Dermis microvascular lymphatic vessel endothelial cell (primary cell): ENCODE data around the gene TACR2. TPM values are rescaled to one million over a fixed set of nuclear protein-coding genes. Genes with fewer than 3 reads are reported as not detected.
"Not testable (repeated sequence)": the region's sequence is repeated elsewhere in the genome, so short reads cannot be mapped to it uniquely, and the experiment has no call there.

Source experiments
- DNase-seq, 2 donors: peaks; one replicate each; pipeline versions ENCODE4 v3.0.0 to v3.0.0-alpha.2; 2010; ENCODE audit warnings: low read depth in 2 of 2
- total RNA-seq: library from RNA; depleted of rRNA; stranded (reverse); fragments of >200 nt; gene quantifications from 2 replicates; pipeline ENCODE4 v1.2.1, GENCODE V29; 2014

Gene TACR2
- total RNA-seq, 1 donor from 2014 or later = under 0.01 TPM

DNA sequence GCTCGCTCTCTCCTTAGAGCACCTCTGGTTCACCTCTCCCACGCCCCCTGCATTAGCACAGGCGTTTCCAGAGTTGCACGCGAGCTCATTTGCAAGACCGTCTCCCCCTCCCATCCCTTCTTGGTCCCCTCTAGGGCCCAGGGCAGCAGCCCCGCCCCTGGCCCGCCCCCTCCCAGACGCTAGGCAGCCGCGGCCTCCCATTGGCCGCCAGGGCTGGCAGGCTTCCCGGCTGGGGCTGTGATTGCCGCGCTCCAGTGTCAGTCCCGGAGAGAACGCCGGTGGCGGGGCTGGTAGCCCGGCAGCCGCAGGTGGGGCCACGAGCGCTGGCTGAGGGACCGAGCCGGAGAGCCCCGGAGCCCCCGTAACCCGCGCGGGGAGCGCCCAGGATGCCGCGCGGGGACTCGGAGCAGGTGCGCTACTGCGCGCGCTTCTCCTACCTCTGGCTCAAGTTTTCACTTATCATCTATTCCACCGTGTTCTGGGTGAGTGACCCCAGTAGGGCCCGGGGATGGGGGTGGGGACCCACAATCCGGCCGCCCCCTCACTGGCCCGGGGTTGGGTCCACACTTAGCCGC, 34.6 kb upstream of the TACR2 start, which contains the start of gene TSPAN15:
Gene TSPAN15, plus strand, starts transcription at position 257 of the 575 bp plus-strand sequence. Its CDS starts 130 bp downstream, at position 387.
- peak; percentile 64 to 94 for DNase-seq

DNA sequence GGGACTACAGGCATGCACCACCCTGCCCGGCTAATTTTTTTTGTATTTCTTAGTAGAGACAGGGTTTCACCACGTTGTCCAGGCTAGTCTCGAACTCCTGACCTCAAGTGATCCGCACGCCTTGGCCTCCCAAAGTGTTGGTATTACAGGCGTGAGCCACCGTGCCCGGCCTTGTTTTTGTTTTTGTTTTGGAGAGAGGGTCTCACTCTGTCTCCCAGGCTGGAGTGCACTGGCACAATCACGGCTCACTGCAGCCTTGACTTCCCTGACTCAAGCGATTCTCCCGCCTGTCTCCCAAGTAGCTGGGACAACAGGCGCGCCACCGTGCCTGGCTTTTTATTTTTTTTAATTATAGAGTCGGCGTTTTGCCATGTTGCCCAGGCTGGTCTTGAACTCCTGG, 33.7 kb upstream of the TACR2 start:
- not testable (repeated sequence) for DNase-seq

DNA sequence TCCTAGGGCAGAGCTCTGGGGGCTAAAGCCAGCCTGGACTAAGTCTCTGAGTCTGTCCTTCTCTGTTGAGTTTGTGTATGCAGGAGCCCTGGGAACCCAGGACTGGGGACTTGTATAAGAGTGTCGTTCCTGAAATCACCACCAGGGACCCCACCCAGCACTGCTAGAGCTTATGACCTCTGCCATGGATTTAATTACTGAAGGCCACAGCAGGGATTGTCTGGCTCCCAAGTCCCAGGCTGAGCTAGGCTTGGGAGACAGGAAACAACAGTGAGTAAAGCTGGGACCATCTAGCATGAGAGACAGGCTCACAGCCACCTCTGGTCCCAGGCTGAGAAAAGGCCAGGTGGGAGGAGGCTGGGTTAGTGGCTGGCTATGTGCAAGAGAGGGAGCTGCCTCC, 33.1 kb upstream of the TACR2 start:
- DNase-seq = peak; percentile 66 to 90

DNA sequence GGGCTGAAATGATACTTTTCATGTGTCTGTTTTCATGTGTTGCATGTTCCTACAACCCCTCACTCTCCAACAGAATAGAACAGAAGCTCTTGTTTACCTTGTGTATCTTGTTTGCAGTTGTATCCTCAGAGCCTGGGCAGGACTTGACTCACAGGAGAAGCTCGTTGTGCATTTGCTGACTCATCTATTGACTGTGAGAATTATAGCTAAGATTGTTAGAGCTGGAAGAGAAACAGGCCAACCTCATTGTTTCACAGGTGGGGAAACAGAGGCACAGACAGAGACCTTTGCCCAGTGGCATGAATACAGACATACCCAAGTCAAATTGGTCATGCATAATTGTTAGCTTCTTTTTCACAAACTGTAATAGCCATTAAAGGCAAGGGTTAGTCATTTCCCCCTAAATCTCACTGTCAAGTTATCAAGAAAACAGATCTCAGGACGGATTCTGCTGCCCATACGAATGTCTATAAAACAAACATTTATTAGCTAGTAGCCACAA, 30.0 kb upstream of the TACR2 start:
- DNase-seq = peak in 1 of 2 donors; percentile 98

DNA sequence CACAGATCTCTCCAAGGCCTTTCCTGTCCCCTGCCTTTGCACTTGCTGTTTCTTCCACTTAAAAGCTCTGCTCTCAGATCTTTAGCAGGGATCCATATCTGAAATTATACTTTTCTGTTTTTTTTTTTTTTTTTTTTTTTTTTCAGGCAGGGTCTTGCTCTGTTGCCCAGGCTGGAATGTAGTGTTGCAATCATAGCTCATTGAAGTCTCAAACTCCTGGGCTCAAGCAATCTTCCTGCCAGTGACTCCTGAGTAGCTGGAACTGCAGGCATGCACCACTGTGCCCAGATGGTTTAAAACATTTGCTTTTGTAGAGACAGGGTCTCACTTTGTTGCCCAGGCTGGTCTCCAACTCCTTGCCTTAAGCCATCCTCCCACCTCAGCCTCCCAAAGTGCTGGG, 29.5 kb upstream of the TACR2 start:
- DNase-seq = no peak

DNA sequence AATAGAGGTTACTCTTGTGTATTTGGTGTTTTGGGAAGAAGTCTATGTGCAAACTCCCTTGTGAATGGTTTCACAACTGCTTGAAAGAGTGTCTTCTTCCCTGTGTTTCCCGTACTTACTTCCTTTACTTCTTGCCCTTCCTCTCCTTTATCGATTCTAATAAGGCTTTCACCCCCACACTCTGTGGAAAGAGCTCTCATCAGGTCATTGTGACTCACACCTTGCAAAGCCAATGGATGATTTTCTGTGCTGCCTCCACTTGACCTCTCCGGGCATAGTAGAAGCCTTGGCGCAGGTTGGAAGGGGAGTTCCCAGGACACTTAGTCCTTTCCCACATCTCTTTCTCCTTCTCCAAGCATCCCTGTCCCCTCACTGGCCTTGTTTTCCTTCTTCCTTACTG, 28.3 kb upstream of the TACR2 start:
- peak in 1 of 2 donors; percentile 61 for DNase-seq

DNA sequence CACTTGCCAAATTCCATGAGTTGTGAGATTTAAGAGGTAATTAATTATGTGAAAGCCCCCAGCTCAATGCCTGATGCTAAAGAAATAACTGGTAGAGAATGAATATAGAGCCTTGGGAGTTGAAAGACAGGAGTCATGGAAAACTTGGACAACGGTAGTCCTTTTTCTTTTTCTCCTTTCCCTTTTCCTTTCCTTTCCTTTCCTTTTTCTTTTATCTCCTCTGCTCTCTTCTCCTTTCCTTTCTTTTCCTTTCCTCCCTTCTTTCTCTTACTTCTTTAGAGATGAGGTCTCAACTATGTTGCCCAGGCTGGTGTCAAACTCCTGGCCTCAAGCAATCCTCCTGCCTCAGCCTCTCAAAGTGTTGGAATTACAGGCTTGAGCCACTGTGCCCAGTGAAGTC, 26.6 kb upstream of the TACR2 start:
- no peak for DNase-seq

DNA sequence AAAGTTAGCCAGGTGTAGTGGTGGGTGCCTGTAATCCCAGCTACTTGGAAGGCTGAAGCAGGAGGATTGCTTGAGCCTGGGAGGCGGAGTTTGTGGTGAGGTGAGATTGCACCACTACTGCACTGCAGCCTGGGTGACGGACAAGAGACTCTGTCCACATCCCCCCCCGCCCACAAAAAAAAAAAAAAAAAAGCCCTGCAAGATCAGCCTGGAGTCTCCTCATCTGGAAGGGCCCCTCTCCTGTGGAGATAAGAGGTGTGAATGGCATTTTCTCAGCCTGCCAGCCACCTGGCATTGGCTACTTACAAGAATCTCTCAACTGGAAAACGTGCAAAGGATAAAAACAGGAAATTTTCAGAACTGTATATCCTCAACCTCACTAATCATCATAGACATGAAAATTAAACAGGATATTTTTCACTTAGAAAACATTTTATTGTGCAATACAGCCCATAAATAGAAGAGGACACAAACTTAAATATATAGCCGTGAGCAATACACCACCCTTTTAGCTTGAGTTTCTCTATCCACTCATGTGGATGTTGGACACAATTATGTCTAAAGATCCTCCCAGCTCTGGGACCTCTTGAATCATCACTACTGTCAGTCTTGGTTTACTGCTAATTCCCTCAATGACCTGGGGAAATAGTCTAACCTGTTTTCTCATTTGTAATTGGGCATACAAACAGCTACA, 23.2 kb upstream of the TACR2 start:
- DNase-seq = no peak

DNA sequence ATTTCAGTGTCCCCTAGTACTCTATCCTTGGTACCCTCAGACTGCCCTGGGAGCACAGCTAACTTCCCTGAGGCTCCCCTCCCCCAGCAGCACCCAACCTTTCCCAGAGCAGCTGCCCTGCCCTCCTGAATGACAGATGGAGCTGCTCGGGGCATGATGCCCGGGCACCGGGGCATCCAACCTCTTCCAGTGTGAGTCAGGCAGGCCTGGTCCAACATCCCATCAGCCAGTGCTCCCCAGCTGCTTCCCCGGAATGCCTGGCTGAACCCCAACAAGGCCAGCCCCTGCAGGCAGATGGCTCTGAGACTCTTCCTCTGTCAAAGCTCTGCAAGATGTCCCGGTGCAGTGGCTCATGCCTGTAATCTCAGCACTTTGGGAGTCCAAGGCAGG, 22.6 kb upstream of the TACR2 start:
- no peak for DNase-seq

DNA sequence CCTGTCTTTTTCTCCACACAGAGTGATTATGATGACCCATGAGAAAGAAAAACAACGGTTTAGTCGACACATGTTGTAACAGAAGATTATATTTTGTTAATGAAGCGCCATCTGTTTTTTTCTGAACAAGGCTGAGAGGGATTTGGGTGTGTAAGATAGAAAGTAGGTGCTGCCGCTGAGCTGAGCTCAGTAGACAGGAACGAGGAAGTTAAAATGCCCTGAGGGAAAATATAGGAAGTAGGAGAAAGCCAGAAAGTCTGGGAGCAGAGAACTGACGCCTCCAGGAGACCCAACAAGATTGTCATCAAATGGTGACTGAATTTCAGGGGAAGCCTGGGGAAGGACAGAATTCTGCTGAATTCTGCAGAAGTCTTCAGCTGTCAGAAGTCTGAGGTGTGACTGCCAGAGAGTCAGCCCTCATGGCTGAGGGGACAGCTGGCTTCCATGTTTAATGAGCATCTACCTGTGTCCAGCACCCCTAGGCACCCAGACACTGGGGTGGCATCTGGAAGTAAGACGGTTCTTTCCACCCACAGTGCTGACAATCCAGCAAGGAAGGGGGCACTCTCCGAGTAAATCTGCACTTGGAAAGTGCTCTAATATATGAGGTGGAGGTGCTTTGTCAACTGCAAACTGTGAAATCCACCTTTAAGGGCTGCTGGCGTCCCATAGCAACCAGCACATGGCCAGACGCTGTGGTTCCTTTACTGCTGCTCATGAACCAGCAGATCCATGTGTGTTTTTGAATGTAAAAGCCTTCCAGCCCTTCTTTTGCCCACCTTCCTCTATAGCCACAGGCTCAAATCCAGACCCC, 22.0 kb upstream of the TACR2 start:
- no peak for DNase-seq

DNA sequence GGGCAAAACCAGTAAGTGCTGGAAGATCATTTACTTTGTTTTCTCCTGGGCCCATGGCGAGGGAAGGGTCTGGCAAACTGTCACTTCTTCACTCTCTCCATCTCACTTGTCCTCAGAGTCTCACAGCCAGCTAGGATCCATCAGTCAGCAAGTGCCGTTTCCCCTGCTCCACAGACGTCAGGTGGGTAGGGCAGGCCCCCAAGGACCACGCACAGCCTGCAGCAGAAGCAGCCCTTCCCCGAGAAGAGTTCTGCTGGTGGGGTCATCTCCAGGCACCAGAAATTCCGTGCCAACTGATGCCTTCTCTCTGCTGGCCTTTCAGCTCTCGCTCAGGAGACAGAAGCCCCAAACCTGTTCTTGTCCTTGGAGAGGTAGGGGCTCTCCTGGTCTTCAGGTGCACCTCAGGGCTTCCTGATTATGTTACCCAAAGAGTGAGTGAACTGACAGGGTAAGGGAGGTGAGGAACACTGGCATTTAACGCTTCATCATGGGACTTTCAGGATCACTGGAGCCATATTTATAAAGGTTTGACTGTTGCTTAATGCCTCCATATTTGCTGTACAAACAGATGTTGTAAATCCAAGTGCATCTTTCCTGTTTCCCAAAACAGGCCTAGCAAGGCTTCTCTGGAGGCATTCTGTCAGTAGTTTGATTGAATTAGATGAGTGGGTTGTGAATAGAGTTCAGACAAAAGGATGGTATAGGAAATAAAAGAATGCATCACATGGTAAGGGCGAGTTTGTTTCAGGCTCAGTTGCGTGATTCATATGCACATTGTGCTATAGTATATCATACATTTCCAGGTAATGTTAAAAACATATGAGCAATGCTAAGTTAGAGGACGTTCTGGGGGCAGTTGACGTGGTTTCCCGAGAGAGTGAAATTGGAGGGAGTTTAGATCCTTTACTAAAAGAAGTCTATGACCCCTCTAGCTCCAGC, 20.9 kb upstream of the TACR2 start:
- no peak for DNase-seq

DNA sequence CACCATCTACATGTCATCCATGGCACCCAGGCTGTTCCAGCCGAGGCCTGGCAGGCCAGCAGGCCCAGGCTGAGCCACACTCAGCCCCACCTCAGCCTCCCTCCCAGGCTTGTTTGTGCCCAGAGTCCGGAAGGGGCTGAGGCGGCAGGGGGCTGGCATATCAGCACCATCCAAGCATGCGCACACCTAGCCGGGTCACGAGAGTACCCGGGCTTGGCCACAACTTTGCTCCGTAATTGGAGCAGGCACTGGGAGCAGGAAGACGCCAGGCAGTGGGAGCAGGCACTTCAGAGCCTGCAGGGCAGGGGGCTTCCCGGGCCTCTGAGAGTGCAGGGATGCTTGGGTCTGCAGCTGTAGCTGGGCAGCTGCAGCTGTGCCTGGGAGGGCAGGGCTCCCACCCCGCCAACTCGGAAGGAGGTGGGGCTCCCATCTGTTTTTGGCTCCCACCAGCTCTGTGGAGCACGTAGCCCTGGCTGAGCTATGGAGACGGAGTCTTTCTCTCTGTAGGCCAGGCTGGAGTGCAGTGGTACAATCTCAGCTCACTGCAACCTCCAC, 19.3 kb upstream of the TACR2 start:
- no peak for DNase-seq

DNA sequence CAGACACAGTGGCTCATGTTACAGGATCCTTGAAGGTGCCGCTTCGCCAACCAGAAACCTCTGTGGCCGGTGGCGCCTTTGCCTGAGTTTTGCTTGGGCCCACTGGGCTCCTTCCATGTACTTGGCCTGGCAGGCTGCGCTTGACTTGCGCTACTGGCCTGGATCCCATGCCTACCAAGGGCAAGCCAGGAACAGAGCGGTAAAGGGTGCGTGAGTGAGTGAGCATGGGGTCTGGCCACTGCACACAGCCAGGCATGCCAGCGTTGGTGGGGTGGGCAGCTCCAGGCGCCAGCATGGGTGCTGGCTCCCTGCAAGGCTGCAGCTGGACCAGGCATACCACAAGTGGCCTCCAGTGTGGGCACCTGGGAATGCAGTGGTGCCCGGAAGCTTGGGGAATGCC, 18.2 kb upstream of the TACR2 start:
- DNase-seq = no peak

DNA sequence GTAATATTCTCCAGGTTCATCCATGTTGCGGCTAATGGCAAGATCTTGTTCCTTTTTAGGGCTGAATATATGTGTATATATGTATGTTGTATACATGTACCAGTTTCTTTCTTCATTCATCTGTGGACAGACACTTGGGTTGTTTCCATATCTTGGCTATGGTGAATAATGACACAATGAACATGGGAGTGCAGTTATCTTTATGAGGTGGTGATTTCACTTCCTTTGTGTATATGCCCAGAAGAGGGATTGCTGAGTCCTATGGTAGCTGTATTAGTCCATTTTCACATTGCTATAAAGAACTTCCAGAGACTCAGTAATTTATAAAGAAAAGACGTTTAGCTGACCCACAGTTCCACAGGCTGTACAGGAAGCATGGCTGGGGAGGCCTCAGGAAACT, 17.5 kb upstream of the TACR2 start:
- DNase-seq = no peak

DNA sequence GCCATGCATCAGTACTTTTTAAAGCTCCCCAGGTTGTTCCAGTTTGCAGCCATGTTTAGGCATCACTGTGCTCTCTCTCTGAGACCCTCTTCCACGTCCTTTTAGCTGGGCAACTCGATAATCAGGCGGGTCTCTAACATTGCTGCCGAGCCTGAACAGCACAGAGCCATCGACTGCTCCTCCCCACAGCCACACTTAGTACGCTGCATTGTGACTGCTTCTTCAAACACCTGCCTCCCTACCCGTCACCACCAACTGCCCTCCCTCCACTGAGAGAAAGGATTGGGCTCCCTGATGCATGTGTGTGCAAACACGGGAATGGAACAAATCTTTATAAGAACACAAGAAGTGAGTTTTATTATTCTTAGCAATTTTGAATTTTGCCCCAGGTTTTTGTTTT, 11.4 kb upstream of the TACR2 start:
- no peak for DNase-seq

DNA sequence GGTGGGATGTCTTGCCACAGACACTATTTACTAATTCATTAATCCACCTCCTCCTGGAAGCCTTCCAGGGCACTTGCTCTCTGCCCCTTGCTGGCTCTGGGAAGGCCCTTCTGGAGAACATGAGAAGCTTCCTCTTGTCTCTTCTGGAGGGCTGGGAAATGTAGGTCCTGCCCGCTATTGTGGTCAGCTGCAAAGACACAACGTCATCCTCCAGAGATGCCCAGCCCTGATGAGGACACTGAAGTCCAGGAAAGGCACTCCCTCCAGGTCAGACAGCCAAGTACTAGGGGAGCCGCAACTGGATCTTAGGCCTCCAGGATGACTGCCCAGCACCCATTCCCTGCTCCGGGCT, 9.6 kb upstream of the TACR2 start:
- DNase-seq = no peak

DNA sequence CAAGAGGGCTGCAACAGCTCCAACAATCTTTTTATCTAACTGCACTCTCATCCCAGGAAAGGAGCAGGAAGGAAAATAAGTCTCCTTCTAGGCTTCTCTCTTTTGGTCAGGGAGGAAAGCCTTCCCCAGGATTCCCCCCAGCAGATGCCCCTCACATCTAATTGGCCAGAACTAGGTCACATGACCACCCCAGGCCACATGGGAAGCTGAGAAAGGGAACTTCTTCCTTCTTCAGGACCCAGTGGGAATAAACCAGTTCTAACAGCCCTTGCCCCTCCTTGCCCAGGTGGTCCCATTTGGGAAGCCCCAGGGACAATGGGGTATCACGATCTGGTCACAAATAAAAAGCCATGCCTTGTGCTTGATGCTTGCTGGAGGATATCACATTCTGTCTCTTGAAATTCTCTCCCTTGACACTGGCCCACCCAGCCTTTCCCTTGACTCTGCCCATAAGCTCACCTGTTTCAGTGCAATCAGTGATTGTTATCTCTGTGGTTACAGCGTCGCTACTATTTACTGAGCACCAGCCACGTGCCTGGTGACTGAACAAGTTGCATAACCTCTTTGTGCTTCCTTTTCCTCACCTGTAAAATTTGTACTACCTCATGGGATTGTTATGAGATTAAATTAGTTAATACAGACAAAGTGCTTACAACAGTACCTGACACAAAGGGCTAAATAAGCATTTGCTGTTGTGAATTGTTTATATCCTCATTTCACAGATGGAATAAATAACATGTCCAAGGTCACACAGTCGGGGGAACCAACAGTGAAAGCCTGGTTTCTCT, 9.0 kb upstream of the TACR2 start:
- no peak for DNase-seq

DNA sequence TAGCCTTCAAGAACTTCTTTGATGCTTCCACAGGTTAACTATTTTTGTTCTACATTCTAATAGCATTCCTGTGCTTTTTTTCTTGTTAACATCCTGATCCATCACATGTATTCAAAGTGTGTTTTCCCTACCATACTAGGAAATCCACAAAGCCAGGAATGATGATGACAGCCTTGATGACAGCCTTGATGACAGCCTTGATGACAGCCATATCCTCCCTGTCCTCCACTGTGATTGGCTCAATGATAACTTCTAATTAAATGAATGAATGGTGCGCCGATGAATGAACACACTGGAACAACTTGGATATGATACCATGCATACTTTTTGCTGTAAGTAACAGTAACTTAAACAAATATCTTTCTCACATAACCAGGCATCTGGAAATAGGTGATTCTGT, 8.3 kb upstream of the TACR2 start:
- DNase-seq = peak in 1 of 2 donors; percentile 58

DNA sequence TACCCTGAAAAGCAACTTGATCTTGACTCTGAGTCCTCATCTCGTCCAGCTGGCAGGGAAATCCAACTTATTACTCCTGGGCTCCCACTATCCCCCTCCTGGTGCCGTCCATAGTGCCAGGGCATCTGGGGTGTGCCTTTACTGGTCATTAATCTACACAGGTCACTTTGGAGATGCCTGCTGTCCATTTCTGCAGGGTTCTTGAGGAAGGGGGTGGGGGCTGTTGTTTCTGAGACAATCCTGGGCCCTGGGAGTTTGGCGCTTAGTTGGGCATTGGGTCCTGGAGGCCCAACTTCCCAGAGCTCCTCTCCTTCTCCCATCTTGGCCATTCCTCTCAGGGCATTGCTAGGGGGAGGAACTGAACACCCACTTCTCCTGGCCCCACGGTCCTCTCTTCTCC, 6.0 kb upstream of the TACR2 start:
- DNase-seq = no peak

DNA sequence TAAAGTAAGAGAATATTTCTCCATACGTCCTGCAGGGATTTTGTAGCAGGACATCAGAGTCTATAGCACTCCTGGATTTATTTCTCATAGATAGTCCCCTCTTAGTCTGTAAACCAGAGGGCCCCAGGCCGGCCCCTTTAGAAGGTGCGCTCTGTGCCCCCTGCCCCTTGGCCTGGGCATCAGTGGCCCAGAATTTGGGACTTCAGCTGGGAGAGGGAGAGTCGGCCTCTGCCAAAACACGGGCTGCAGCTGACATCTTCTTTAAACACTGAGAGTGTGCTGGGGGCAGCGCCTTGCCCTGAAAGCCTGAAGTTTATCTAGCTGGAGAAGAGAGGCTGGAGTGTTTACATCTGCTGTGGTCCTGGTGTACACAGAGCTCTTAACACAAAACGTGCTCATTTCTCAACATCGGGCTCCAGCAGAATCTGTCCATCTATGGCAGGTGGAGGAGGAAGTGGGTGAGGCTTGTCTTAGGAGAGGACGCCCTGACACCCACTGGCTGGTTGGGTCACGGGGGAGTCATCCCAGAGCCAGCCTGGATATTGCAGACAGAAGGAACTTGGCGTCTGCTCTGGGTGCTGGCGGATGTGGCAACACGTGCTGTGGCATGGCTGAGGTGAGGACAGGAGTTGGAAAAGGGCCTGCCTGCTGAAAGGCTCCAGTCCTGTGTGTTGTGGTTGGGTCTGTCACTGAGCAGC, 5.0 kb upstream of the TACR2 start:
- DNase-seq = no peak
